Spleen (tissue), 7 donors: ENCODE data around the gene CCDC149.

Experiments used
- POLR2A ChIP-seq, 3 donors: fragments of 450-650 bp; IDR thresholded peaks; one replicate each; pipeline ENCODE4 v1.5.1; 2017; ENCODE audit warnings: antibody characterized with exemption in 3 of 3, mild to moderate bottlenecking in 1 of 3
- POLR2AphosphoS5 ChIP-seq, 3 donors: sonication (generic); formaldehyde crosslinking; IDR thresholded peaks; one replicate each; pipeline ENCODE4 v1.5.1; 2017; ENCODE audit warnings: antibody characterized with exemption in 3 of 3
- TF ChIP-seq, protein P1 (sequence below), 11 experiments: fragments of 200-600 bp in 7 of 11; fragments of 450-650 bp in 4 of 11; sonication (generic) in 4 of 11; IDR thresholded peaks in 8 of 11; conservative IDR thresholded peaks in 3 of 11; 1 replicate in 7 of 11; 2 replicates in 4 of 11; pipeline versions ENCODE4 v1.4.0 to v1.8.0; 2016 to 2021; ENCODE audit warnings: antibody characterized with exemption in 11 of 11, inconsistent platforms in 4 of 11, mild to moderate bottlenecking in 1 of 11
- donor health status: DM: no; HTN: no; CAD: no; lungs with moderate emphysema.
- donor health status: DM: no; HTN: no; CAD: no.
- donor health status: DM: no; HTN: no; CAD: no.

DNA sequence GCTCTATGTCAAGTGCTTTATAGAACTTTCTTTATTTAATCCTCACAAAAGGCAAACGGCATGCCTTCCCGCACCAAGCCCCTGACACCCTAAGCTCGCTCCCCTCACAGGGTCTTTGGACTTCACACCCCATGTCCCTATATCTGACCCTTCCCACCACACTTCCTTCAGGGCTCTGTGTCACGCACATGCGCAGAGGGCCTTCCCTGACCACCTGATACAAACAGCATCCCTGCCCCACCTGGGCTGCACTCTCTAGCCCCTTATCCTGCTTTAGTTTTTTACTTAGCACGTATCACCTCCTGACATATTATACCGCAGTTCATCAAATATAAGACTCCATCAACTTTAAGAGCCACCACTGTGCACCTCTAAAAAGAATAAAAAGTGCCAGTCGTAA lies 67.7 kb downstream of the CCDC149 start:
- TF ChIP-seq, protein P1, sequence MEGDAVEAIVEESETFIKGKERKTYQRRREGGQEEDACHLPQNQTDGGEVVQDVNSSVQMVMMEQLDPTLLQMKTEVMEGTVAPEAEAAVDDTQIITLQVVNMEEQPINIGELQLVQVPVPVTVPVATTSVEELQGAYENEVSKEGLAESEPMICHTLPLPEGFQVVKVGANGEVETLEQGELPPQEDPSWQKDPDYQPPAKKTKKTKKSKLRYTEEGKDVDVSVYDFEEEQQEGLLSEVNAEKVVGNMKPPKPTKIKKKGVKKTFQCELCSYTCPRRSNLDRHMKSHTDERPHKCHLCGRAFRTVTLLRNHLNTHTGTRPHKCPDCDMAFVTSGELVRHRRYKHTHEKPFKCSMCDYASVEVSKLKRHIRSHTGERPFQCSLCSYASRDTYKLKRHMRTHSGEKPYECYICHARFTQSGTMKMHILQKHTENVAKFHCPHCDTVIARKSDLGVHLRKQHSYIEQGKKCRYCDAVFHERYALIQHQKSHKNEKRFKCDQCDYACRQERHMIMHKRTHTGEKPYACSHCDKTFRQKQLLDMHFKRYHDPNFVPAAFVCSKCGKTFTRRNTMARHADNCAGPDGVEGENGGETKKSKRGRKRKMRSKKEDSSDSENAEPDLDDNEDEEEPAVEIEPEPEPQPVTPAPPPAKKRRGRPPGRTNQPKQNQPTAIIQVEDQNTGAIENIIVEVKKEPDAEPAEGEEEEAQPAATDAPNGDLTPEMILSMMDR (IDR thresholded peaks at IDR 0.05 in 8 of 11, conservative IDR thresholded peaks at IDR 0.05 in 3 of 11) = no peak
- TF ChIP-seq POLR2A (IDR thresholded peaks at IDR 0.05) = no peak
- no peak for TF ChIP-seq POLR2AphosphoS5 (IDR thresholded peaks at IDR 0.05)
